Right cardiac atrium (tissue), 5 donors: ENCODE results near the gene FAM13A. TPM values are rescaled to one million over a fixed set of nuclear protein-coding genes. Genes with fewer than 3 reads are reported as not detected.
A peak's percentile ranks its signal among the peaks of the same experiment; 100 is the strongest.

Source experiments
- ATAC-seq, 2 donors: fragments of 200-7000 bp; cut with Tn5 transposase; one replicate each; pipeline versions ENCODE4 v1.8.0 to v1.9.1; 2020; ENCODE audit warnings: moderate library complexity in 2 of 2, mild to moderate bottlenecking in 1 of 2
- DNase-seq, 3 donors: peaks; one replicate each; pipeline ENCODE4 v3.0.0-alpha.2; 2020
- H3K27ac ChIP-seq: one replicate; pipeline ENCODE4 v1.5.1; 2013; ENCODE audit warnings: mild to moderate bottlenecking, low read length, control low read depth, moderate library complexity
- H3K27me3 ChIP-seq: one replicate; pipeline ENCODE4 v1.6.1; 2013; ENCODE audit not compliant: control insufficient read depth, insufficient read depth
- H3K4me1 ChIP-seq: one replicate; pipeline ENCODE4 v1.6.1; 2013; ENCODE audit warnings: low read length; ENCODE audit not compliant: control insufficient read depth, insufficient read depth
- H3K4me3 ChIP-seq: one replicate; pipeline ENCODE4 v1.5.1; 2013; ENCODE audit warnings: low read length, control low read depth
- H3K9me3 ChIP-seq: one replicate; pipeline ENCODE4 v1.6.1; 2013; ENCODE audit warnings: low read length; ENCODE audit not compliant: control insufficient read depth
- WGBS: extraction: QIAGEN DNeasy Blood & Tissue Kit; methylation state at CpG from one replicate; pipeline ENCODE4 v1.1.7; 2013; 5-methylcytosine and 5-hydroxymethylcytosine counted together
- intact Hi-C, 4 donors: fragments of 100-400 bp; cut with DNase I; formaldehyde crosslinking; loops; one replicate each; pipeline versions ENCODE4 v1.11.0 to v1.14.0; 2022 to 2023
- polyA plus RNA-seq: library from polyadenylated mRNA; stranded (reverse); fragments of 200-250 nt; gene quantifications from one replicate; pipeline ENCODE4 v1.2.3, GENCODE V29; 2013
- total RNA-seq, 4 donors: library from RNA; stranded (reverse); fragmentation: NEBNext Ultra II Directional; extraction: Animal tissue kit (Norgen Biotek cat#: 25700); gene quantifications; one replicate each; pipeline ENCODE4 v1.2.1, GENCODE V29; 2021
- donor health status: healthy with polysubstance abuse.
- donor health status: DM: no; HTN: yes; CAD: no.
- donor health status: DM: no; HTN: no; CAD: no.
- donor health status: DM: no; HTN: yes; CAD: no; lungs with severe emphysema.
- donor health status: DM: yes; HTN: yes; CAD: no.

FAM13A gene
- total and polyA plus RNA-seq, 5 donors: 8.8 to 18.5 (median 16.6) TPM

DNA sequence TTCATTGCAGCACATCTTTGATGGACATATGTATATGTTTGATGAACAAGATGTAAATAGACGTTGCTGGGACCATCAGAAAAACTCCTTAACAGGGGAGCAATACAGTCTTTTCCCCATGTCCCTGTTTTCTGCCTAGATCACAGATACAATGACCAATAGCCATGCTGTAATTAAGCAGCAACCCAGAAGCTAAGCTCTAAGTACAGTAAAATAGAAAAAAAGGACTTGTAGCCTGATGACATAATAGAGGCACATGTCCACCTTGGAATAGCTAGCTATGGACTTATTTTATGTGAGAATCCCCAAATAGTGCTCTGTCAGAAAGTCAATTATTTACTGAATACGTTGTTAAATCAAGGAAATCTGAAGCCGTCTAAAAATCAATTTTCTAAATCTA, 14.9 kb downstream of the FAM13A start:
- WGBS: 86% methylated on average over 3 of the region's 3 CpGs
- intact Hi-C loops: no loop called here
- DNase-seq (no peak), ATAC-seq (no peak)
- Histone ChIP-seq H3K4me3 (no peak overlapping the region), H3K27me3 (no peaks in the 10 kb centered on the region), H3K9me3 (no peaks in the 10 kb centered on the region), H3K4me1 (no peaks in the 10 kb centered on the region), H3K27ac (no peak overlapping the region)

DNA sequence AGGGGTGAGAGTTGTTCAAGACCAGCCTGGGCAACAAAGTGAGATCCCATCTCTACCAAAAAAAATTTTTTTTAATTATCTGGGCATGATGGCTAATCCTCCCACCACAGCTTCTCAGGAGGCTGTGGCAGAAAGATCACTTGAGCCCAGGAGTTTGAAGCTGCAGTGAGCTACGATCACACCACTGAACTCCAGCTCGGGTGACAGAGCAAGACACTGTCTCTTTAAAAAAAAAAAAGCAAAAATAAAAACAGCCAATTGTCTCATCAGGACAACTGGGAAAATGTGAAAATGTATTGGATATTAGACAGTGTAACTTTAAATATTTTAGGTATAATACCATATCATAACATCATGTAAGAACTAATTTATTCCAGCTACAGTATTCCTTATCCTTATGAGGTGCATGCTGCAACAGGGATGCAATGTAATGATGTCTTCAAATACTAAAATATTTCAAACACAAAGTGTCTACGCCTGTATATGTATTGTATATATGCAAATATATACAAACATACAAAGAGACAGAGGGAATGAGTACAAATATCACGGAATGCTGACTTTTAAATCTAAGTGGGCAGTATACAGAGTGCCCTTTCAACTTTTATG, 17.2 kb downstream of the FAM13A start:
- no peaks in the 10 kb centered on the region for H3K9me3 ChIP-seq
- ATAC-seq: no peak
- H3K27me3 ChIP-seq: no peaks in the 10 kb centered on the region
- no peaks in the 10 kb centered on the region for H3K4me1 ChIP-seq
- intact Hi-C loops: no loop called here
- H3K27ac ChIP-seq: no peak overlapping the region
- no peak for DNase-seq
- WGBS: 74% methylated on average over 4 of the region's 4 CpGs
- no peak overlapping the region for H3K4me3 ChIP-seq

DNA sequence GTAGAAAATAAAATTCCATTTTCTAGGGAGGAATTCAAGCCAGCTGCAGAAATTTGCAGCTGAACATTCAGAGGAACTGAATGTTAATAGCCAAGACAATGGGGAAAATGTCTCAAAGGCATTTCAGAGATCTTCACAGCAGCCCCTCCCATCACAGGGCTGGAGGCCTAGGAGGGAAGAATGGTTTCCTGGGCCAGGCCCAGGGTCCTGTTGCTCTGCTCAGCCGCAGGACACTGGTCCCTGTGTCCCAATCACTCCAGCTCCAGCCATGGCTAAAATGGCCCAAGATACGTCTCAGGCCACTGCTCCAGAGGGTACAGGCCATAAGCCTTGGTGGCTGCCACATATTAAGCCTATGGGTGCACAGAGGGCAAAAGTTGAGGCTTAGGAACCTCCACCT, 20.4 kb downstream of the FAM13A start:
- Histone ChIP-seq H3K9me3 (no peaks in the 10 kb centered on the region), H3K27me3 (no peaks in the 10 kb centered on the region), H3K27ac (no peak overlapping the region), H3K4me1 (no peaks in the 10 kb centered on the region), H3K4me3 (no peak overlapping the region)
- DNase-seq (no peak), ATAC-seq (no peak)
- WGBS: 95% methylated on average over 2 of the region's 2 CpGs
- intact Hi-C loops: no loop called here

DNA sequence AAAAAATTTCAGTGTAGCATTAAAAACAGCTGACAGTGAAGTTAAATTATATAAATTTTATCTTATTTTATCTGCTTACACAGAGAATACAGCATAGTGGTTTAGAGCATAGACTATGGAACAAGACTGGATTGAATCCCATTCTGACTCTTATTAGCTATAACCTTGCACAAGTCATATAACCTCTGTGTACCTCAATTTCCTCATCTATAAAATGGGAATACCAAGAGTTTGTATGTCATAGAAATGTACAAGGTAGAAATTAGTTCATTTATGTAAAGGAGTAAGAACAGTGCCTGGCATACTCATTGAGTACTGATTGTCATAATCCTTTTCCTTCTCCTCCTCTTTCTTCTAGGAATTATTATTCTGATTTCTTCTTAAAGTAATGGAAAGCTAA, 25.7 kb downstream of the FAM13A start:
- Histone ChIP-seq H3K4me3 (no peak overlapping the region), H3K27me3 (no peaks in the 10 kb centered on the region), H3K27ac (no peak overlapping the region), H3K9me3 (no peaks in the 10 kb centered on the region), H3K4me1 (no peaks in the 10 kb centered on the region)
- ATAC-seq: no peak
- intact Hi-C loops: no loop called here
- no peak for DNase-seq

DNA sequence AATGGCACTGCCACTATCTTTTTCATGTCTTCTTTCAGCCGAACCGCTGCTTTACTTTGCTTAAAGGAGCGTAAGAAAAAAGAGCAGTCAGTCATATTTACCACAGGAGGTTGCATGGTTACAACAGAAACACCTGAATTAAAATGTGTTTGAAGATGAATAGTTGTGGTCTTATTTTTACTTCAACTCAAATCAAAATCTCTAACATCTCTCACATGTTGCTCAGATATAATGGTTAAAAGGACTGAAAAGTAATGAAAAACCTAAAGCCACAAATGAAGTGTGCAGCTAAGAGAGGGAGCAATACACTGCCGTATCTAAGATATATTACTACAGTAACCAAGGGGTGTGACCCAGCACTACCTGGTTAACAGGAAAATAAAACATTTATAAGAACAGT, 27.4 kb downstream of the FAM13A start:
- ATAC-seq: no peak
- intact Hi-C loops: loop anchor here in 3 of 4 donors (10.0 kb wide), 2 partner anchors 325 to 495 kb away; no protein-coding TSS in a partner anchor

DNA sequence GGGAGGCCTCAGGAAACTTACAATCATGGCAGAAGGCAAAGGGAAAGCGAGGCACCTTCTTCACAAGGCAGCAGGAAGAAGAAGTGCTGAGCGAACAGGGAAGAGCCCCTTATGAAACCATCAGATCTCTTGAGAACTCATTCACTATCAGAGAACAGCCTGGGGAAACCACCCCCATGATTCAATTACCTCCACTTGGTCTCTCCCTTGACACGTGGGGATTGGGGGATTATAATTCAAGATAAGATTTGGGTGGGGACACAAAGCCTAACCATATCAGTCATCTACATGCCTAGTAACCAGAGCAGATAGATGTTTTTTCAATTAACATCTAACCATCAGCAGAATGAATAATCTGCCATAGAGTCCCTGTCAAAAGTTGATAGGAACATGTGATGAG, 30.4 kb downstream of the FAM13A start:
- 75% methylated on average over 3 of the region's 3 CpGs for WGBS
- intact Hi-C loops: loop anchor here in 3 of 4 donors (10.0 kb wide), 2 partner anchors 322 to 492 kb away; no protein-coding TSS in a partner anchor
- Histone ChIP-seq H3K27me3 (no peaks in the 10 kb centered on the region), H3K4me1 (peaks cover 3% of the 10 kb centered on the region), H3K4me3 (no peak overlapping the region), H3K27ac (no peak overlapping the region), H3K9me3 (no peaks in the 10 kb centered on the region)
- DNase-seq (no peak), ATAC-seq (no peak)

More for the DNA sequence above, 27.4 kb downstream of the FAM13A start:
- Histone ChIP-seq H3K27ac (no peak overlapping the region), H3K9me3 (no peaks in the 10 kb centered on the region), H3K4me1 (no peaks in the 10 kb centered on the region), H3K4me3 (no peak overlapping the region), H3K27me3 (no peaks in the 10 kb centered on the region)
- WGBS: 91% methylated on average over 4 of the region's 4 CpGs
- DNase-seq: no peak

DNA sequence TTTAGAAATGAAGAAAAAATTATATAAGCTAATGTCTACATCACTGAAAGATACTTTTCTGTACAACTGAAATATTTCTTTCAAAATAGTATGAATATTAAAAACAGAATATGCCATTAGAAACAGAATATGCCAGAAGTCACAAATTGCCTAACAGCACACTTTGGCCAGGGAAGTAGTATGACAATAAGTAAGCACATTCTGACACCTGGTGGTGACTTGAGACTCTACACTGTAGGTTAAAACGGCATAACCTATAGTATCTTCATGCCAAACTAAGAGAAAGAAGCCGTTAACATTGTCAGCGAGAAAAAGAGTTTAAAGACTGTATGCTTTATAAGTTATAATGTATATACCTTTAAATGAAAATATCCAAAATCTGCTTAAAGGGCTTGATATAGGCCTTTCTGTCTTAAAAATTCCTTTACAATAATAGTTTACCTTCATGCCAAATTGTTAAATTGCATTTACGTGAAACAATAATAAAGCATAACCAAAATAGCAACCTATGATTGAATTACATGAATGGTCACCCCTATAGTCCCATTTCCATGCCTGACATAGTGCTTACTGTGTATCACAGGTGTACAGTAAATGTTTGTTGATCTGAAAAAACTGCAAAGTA, 32.8 kb downstream of the FAM13A start:
- no peak overlapping the region for H3K4me3 ChIP-seq
- intact Hi-C loops: loop anchor here (5.0 to 10.0 kb wide), 4 partner anchors 207 to 489 kb away; no protein-coding TSS in a partner anchor

DNA sequence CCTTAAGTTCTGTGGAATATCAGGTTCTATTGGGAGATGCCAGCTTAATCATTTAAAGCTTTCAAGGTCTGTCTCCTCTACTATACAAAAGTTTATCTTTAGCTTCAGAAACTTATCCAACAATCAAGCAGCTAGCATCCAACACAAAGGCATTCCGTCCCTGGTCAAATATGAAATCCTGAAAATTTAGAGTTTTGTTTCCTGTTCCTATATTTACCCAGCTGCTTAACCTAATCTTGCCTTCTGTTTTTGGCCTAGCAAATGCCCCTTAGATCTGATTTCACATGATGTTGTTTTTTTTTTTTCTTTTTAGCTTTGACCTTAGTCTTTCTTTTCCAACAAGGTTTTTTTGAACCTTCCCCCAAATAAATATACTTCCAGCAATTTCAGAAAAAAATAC, 33.8 kb downstream of the FAM13A start:
- ATAC-seq: no peak
- H3K27me3 ChIP-seq: no peaks in the 10 kb centered on the region
- H3K4me3 ChIP-seq: no peak overlapping the region
- H3K4me1 ChIP-seq: peaks cover 3% of the 10 kb centered on the region
- WGBS: 87% methylated on average over 1 of the region's 1 CpG
- intact Hi-C loops: loop anchor here (5.0 to 10.0 kb wide), 4 partner anchors 206 to 488 kb away; no protein-coding TSS in a partner anchor
- no peak overlapping the region for H3K27ac ChIP-seq
- no peaks in the 10 kb centered on the region for H3K9me3 ChIP-seq
- DNase-seq: no peak

More for the DNA sequence above, 32.8 kb downstream of the FAM13A start:
- H3K27me3 ChIP-seq: no peaks in the 10 kb centered on the region
- ATAC-seq (peak; percentile 95 to 96), DNase-seq (peak in 1 of 3 donors; percentile 15)
- no peak overlapping the region for H3K27ac ChIP-seq
- H3K9me3 ChIP-seq: no peaks in the 10 kb centered on the region
- H3K4me1 ChIP-seq: peaks cover 3% of the 10 kb centered on the region
- WGBS: 23% methylated on average over 4 of the region's 4 CpGs

DNA sequence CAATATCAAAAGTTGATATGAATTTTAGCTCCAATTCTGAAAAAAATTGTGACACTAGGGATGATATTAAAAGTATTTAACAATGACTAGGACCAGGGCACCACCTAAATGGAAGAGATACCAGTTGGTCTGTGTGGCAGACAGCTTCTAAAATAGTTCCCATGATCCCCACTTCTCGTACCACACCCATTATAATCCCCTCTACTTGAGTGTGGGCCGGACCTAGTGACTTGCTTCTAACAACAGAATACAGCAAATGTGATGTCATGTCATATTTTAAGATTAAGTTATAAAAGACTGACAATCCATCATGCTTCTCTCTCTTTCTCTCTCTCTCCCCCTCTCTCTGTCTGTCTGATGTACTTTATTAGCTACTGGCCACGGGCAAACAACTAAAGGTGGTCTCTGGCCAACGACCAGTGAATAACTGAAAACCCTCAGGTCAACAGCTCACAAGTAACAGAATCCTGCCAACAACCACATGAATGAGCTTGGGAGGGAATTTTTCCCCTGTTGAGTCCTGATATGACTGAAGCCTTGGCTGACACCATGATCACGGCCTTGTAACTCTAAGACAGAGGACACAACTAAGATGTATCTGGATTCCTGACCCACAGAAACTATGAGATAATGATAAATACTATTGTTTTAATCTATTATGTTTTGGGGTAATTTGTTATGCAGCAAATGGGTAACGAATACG, 34.4 kb downstream of the FAM13A start:
- H3K9me3 ChIP-seq: no peaks in the 10 kb centered on the region
- H3K4me3 ChIP-seq: no peak overlapping the region
- intact Hi-C loops: loop anchor here (5.0 to 10.0 kb wide), 4 partner anchors 205 to 488 kb away; no protein-coding TSS in a partner anchor
- no peak for DNase-seq
- peaks cover 3% of the 10 kb centered on the region for H3K4me1 ChIP-seq
- no peak for ATAC-seq
- H3K27me3 ChIP-seq: no peaks in the 10 kb centered on the region
- WGBS: 86% methylated on average over 7 of the region's 7 CpGs
- no peak overlapping the region for H3K27ac ChIP-seq

DNA sequence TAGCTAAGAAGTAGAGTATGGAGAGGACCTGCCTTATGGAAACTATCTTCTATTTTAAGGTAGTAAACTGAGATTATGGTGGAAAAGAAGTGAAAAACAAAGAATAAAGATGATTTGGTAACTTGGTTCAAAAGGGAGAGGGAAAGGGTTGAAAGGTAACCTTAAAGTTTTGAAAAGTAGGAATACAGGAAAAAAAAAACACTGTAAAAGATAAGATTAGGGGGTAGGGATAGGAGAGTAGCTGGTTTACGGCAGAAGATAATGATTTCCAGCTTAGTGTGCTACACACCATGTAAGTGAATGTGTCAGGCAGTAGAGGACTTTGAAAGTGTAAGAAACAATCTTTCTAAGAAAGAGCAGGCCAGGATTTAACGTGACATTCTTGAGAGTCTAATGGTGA, 35.3 kb downstream of the FAM13A start:
- 41% methylated on average over 2 of the region's 2 CpGs for WGBS
- Histone ChIP-seq H3K27me3 (no peaks in the 10 kb centered on the region), H3K27ac (no peak overlapping the region), H3K4me1 (peaks cover 3% of the 10 kb centered on the region), H3K9me3 (no peaks in the 10 kb centered on the region), H3K4me3 (no peak overlapping the region)
- DNase-seq: no peak
- ATAC-seq: no peak
- intact Hi-C loops: loop anchor here (5.0 to 10.0 kb wide), 4 partner anchors 204 to 487 kb away; no protein-coding TSS in a partner anchor

DNA sequence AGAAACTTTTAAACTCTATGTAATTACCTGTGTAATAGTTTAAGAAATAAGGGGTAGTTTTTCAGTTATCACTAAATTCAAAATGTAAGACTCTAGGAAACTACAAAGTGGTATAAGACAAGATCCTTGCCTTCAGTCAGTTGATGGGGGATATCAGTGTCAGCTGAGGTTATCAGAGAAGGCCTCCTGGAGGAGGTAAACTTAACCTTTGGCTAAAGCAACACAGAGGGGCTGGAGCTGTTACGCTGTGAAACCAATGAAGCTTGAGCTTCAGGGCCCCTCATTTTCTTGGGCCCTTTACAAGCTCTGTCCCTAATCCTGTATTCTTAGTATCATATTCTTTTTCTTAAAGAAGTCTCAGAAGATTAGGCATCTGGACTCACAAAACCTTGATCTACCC, 35.9 kb downstream of the FAM13A start:
- intact Hi-C loops: loop anchor here (5.0 to 10.0 kb wide), 4 partner anchors 204 to 486 kb away; no protein-coding TSS in a partner anchor
- peaks cover 3% of the 10 kb centered on the region for H3K4me1 ChIP-seq
- no peaks in the 10 kb centered on the region for H3K27me3 ChIP-seq
- H3K9me3 ChIP-seq: no peaks in the 10 kb centered on the region
- 100% methylated on average over 1 of the region's 1 CpG for WGBS
- no peak for ATAC-seq
- no peak for DNase-seq
- H3K27ac ChIP-seq: no peak overlapping the region
- H3K4me3 ChIP-seq: no peak overlapping the region
